Measurements from ENCODE around the gene IGSF21. TPM values are rescaled to one million over a fixed set of nuclear protein-coding genes. Genes with fewer than 3 reads are reported as not detected.

The IGSF21 gene
- total RNA-seq, 1 donor from 2014 or later: 0.35 TPM

DNA sequence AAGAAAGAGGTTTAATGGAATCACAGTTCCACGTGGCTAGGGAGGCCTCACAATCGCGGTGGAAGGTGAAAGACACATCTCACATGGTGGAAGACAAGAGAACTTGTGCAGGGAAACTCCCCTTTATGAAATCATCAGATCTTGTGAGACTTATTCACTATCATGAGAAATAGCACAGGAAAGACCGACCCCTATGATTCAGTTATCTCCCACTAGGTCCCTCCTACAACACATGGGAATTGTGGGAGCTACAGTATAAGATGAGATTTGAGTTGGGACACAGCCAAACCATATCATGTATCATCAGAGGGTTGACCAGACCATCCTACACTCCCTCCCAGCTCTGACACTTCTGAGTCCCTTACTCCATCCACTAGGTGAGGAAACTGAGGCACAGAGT lies 229.2 kb downstream of the IGSF21 start:
- Mint-ChIP-seq H3K4me3 (no peak overlapping the region), H3K27ac (ENCODE audit: unreplicated experiment) (no peak overlapping the region), H3K27me3 (ENCODE audit: low read depth) (peaks cover 35% of the 10 kb centered on the region), H3K9me3 (no peaks in the 10 kb centered on the region), H3K4me1 (peaks cover 6% of the 10 kb centered on the region), H3K36me3 (ENCODE audit: low read depth) (no peaks in the 10 kb centered on the region)
- TF ChIP-seq, protein P1, sequence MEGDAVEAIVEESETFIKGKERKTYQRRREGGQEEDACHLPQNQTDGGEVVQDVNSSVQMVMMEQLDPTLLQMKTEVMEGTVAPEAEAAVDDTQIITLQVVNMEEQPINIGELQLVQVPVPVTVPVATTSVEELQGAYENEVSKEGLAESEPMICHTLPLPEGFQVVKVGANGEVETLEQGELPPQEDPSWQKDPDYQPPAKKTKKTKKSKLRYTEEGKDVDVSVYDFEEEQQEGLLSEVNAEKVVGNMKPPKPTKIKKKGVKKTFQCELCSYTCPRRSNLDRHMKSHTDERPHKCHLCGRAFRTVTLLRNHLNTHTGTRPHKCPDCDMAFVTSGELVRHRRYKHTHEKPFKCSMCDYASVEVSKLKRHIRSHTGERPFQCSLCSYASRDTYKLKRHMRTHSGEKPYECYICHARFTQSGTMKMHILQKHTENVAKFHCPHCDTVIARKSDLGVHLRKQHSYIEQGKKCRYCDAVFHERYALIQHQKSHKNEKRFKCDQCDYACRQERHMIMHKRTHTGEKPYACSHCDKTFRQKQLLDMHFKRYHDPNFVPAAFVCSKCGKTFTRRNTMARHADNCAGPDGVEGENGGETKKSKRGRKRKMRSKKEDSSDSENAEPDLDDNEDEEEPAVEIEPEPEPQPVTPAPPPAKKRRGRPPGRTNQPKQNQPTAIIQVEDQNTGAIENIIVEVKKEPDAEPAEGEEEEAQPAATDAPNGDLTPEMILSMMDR (conservative IDR thresholded peaks at IDR 0.05): no peak
- no peak for DNase-seq (ENCODE audit: low read depth, low spot score)

DNA sequence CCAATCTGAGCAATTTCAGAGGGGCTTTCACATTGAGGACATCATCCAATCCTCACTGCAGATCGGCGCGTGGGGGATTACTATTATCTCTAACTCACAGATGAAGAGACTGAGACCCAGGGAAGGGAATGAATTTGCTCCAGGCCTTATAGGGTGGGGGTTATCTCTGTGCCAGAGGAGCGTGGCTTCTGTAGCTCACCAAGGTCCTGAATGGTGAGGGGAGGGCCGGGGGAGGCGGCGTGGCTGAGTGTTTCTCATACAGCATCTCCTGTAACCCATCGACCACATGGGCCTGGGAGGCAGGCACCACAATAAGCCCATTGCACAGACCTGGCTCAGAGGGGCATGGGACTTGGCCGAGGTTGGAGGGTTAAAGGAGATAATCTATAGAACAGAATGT lies 230.2 kb downstream of the IGSF21 start:
- H3K27ac Mint-ChIP-seq (ENCODE audit: unreplicated experiment): no peak overlapping the region
- H3K27me3 Mint-ChIP-seq (ENCODE audit: low read depth): peaks cover 31% of the 10 kb centered on the region
- H3K9me3 Mint-ChIP-seq: peaks cover 3% of the 10 kb centered on the region
- H3K4me1 Mint-ChIP-seq: peaks cover 2% of the 10 kb centered on the region
- DNase-seq (ENCODE audit: low read depth, low spot score): no peak
- no peaks in the 10 kb centered on the region for H3K36me3 Mint-ChIP-seq (ENCODE audit: low read depth)
- no peak overlapping the region for H3K4me3 Mint-ChIP-seq
- TF ChIP-seq, protein P1 (conservative IDR thresholded peaks at IDR 0.05): no peak

- Mint-ChIP-seq H3K36me3 (ENCODE audit: low read depth) (no peaks in the 10 kb centered on the region), H3K4me1 (no peaks in the 10 kb centered on the region), H3K4me3 (no peak overlapping the region), H3K9me3 (peaks cover 3% of the 10 kb centered on the region), H3K27ac (ENCODE audit: unreplicated experiment) (no peak overlapping the region), H3K27me3 (ENCODE audit: low read depth) (peaks cover 26% of the 10 kb centered on the region)
- no peak for DNase-seq (ENCODE audit: low read depth, low spot score)
- TF ChIP-seq, protein P1 (conservative IDR thresholded peaks at IDR 0.05): no peak
Observed at GRCh38 chr1:18339161-18339560, 231.6 kb downstream of the IGSF21 start.

DNA sequence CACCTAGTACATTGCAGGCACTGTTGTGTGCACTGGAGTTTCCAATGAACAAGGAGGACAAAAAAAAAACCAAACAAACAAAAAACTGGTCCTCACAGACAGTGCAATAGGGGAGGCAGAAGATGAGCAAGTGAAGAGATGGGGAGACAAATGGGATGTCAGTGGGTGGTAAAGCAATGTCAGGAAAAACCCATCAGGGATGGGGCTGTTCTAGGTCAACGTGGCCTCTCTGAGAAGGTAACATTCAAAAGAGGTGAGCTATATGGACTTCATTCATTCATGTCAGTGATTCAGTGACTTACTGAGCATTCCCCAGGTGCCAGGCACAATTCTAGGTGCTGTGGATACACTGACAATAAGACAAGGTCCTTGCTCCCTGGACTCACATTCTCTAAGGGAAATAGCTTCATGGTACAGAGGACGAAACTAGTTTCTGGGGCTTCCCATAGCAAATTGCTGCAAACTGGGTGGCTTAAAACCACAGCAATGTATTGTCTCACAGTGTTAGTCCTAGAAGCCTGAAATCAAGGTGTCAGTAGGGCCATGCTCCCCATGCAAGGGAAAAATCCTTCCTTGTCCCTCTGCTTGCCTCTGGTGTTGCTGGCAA lies 232.7 kb downstream of the IGSF21 start:
- DNase-seq (ENCODE audit: low read depth, low spot score): no peak
- TF ChIP-seq, protein P1 (conservative IDR thresholded peaks at IDR 0.05): no peak
- Mint-ChIP-seq H3K36me3 (ENCODE audit: low read depth) (no peaks in the 10 kb centered on the region), H3K27ac (ENCODE audit: unreplicated experiment) (no peak overlapping the region), H3K4me1 (no peaks in the 10 kb centered on the region), H3K9me3 (peaks cover 3% of the 10 kb centered on the region), H3K4me3 (no peak overlapping the region), H3K27me3 (ENCODE audit: low read depth) (peaks cover 26% of the 10 kb centered on the region)

DNA sequence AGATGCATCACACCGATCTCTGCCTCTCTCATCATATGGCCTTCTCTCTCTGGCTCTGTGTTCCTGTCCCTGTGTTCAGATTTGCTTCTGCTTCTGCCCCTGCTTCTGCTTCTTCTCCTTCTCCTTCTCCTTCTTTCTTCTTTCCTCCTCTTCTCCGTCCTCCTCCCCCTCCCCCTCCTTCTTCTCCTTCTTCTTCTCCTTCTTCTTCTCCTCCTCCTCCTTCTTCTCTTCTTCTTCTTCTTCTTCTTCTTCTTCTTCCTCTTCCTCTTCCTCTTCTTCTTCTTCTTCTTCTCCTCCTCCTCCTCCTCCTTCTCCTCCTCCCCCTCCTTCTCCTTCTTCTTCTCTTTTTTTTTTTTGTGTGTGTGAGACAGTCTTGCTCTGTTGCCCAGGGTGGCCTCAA lies 233.2 kb downstream of the IGSF21 start:
- Mint-ChIP-seq H3K4me1 (no peaks in the 10 kb centered on the region), H3K9me3 (peaks cover 3% of the 10 kb centered on the region), H3K4me3 (no peak overlapping the region), H3K27me3 (ENCODE audit: low read depth) (peaks cover 26% of the 10 kb centered on the region), H3K27ac (ENCODE audit: unreplicated experiment) (no peak overlapping the region), H3K36me3 (ENCODE audit: low read depth) (no peaks in the 10 kb centered on the region)
- TF ChIP-seq, protein P1 (conservative IDR thresholded peaks at IDR 0.05): no peak
- DNase-seq (ENCODE audit: low read depth, low spot score): no peak
